Erythroblast (primary cell): ENCODE measurements around the gene POGZ.
A peak's percentile ranks its signal among the peaks of the same experiment; 100 is the strongest.
"Not testable (repeated sequence)": the region's sequence is repeated elsewhere in the genome, so short reads cannot be mapped to it uniquely, and the experiment has no call there.

ENCODE experiments used
- DNase-seq, 2 experiments: peaks; one replicate each; lab custom pipeline; 2025; lab: John Stamatoyannopoulos, UW
- GATA1 ChIP-seq: IDR thresholded peaks from 2 replicates; pipeline ENCODE4 v1.6.1; 2011; ENCODE audit warnings: low read depth, mild to moderate bottlenecking, control low read depth, low read length, moderate library complexity
- POLR2A ChIP-seq: IDR thresholded peaks from 2 replicates; pipeline ENCODE4 v1.6.1; 2011; ENCODE audit warnings: mild to moderate bottlenecking, low read length

Gene POGZ

DNA sequence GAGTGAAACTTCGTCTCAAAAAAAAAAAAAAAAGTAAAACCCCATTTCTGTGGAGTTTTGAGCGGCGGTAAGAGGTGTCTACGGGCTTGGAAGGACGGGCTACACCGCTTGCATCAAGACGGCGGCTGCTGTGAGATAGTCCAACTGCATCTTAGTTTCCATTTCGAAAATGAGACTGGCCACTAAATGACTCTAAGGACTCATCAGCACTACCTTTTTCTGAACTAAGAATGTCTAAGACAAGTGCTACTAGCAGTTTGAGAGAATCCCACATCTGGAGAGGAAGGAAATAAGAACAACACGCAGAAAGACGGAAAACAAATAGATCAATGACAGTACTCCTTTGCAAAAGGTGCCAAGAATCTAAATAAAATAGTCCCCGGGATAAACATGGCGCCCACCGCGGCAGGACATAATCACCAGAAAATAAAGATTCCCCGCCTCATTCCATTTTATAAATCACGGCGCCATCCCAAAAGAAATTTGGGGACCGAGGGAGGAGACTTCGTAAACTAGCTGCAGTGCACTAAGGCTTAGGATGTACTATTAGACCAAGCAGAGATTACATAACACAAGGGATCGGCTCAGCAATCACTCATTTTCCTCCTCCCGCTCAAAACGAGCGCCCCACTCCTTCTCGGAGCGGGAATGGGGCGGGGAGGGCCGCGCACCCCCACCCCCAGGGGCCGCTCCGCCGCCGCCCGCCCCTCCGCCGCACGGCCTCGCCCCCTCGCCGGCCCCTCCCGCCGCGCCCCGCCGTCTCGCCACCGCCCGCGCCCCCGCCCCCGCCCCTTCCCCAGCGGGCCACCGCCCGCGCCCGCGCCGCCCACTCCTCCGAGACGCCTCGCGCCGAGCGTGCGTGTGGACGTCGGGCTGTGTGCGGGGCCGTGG is 1.1 kb downstream of the POGZ start:
- no peak for TF ChIP-seq POLR2A
- no peak for TF ChIP-seq GATA1
- peak; percentile 83 to 85 for DNase-seq

DNA sequence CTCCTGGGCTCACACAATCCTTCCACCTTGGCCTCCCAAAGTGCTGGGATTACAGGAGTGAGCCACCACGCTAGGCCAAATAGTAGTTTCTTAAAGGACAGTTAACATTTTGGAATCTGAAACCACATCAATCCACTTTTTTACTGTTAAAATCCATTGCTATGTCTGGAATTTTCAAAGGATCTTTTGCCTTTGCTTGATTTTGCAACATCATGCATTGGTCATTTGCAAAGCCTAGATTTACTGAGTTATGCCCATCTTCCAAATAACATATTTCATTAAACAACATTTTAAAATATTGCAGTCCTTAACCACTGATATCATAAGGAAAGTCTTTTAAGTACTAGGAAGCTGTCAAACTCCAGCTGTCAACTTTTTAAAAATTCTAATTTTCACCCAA is 3.3 kb downstream of the POGZ start:
- DNase-seq: no peak
- TF ChIP-seq GATA1 (no peak), POLR2A (no peak)

GRCh38 chr1:151455231-151455630 is 4.1 kb downstream of the POGZ start:
- no peak for DNase-seq
- TF ChIP-seq POLR2A (no peak), GATA1 (no peak)

- TF ChIP-seq POLR2A: no peak
- no peak for TF ChIP-seq GATA1
- peak; percentile 12 to 36 for DNase-seq
These were observed 11.6 kb downstream of the POGZ start for GRCh38 chr1:151447696-151448095.

- TF ChIP-seq POLR2A (no peak), GATA1 (no peak)
- no peak for DNase-seq
These were observed 14.5 kb downstream of the POGZ start for GRCh38 chr1:151444783-151445177.

GRCh38 chr1:151443846-151444782 is 15.2 kb downstream of the POGZ start:
- no peak for TF ChIP-seq POLR2A
- peak; percentile 80 to 88 for DNase-seq

- not testable (repeated sequence) for DNase-seq
These were observed 21.9 kb downstream of the POGZ start for GRCh38 chr1:151437396-151437795.

- no peak for DNase-seq
These were observed 22.3 kb downstream of the POGZ start for GRCh38 chr1:151436985-151437384.

DNA sequence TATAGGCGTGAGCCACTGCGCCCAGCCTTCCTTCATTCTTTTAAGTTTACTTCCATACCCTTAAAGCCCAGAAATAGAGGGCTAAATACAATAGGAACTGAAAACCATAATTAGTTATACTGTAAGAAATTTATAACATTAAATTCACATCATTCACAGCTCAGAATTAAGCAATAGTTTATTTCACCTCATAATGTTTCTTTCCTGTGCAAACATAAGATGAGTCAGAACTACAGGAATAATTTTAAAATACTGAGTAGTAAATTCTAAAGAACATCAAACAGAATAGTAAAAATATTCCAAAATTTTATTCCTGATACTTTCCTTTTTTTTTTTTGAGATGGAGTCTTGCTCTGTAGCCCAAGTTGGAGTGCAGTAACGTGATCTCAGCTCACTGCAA is 24.1 kb downstream of the POGZ start:
- no peak for DNase-seq
- TF ChIP-seq POLR2A (no peak), GATA1 (no peak)

More at GRCh38 chr1:151436985-151437384, 22.3 kb downstream of the POGZ start:
- TF ChIP-seq POLR2A (no peak), GATA1 (no peak)

DNA sequence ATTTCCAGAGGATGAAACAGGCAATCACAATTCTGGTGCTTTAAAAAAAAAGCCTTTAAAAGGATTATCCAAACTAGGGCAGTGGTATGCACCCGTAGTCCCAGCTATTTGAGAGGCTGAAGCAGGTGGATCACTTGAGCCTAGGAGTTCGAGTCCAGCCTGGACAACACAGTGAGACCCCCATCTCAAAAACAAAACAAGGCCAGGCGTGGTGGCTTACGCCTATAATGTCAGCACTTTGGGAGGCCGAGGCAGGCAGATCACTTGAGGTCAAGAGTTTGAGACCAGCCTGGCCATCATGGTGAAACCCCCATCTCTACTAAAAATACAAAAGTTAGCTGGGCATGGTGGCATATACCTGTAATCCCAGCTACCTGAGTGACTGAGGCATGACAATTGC is 25.5 kb downstream of the POGZ start:
- not testable (repeated sequence) for DNase-seq

DNA sequence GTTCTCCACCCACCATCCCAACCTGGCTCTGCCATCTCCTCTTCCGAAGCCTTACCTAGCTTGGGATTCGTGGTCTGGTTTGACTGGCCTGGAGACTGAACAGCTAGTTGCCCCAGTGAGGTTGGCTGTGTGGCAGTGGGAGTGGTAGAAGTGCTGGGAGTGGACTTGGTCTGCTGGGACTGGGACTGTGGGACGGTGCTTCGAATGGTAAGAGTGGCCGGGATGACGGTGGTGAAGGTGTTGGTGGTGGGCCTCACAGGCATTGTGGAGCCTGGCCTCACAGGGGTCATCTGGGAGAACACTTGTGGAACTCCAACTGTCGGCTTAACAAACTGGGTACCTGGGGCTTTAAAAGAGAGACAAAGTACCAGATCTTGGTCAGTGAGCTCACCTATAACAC is 31.2 kb downstream of the POGZ start:
- no peak for DNase-seq
- TF ChIP-seq GATA1 (no peak), POLR2A (no peak)

GRCh38 chr1:151425103-151425502 is 34.2 kb downstream of the POGZ start:
- DNase-seq: no peak
- TF ChIP-seq POLR2A (no peak), GATA1 (no peak)

- DNase-seq: no peak
- TF ChIP-seq POLR2A (no peak), GATA1 (no peak)
These were observed 39.5 kb downstream of the POGZ start for GRCh38 chr1:151419819-151420218.

GRCh38 chr1:151418081-151418480 is 41.2 kb downstream of the POGZ start:
- TF ChIP-seq GATA1 (no peak), POLR2A (no peak)
- DNase-seq: no peak

- DNase-seq: no peak
- TF ChIP-seq GATA1: no peak
- TF ChIP-seq POLR2A: no peak
These were observed 43.1 kb downstream of the POGZ start for GRCh38 chr1:151416231-151416630.

GRCh38 chr1:151411884-151412283 is 47.4 kb downstream of the POGZ start:
- no peak for DNase-seq
- TF ChIP-seq GATA1: no peak
- TF ChIP-seq POLR2A: no peak
